Muscle of leg (tissue), 16 donors: Measurements from ENCODE around the gene LGR4. TPM values are rescaled to one million over a fixed set of nuclear protein-coding genes. Genes with fewer than 3 reads are reported as not detected.
"Not testable (repeated sequence)": the region's sequence is repeated elsewhere in the genome, so short reads cannot be mapped to it uniquely, and the experiment has no call there.

Source experiments
- DNase-seq: peaks from one replicate; pipeline ENCODE4 v3.0.0; 2013
- H3K27ac ChIP-seq: one replicate; pipeline ENCODE4 v1.5.1; 2013; ENCODE audit warnings: mild to moderate bottlenecking, low read length, control low read depth
- H3K27me3 ChIP-seq: one replicate; pipeline ENCODE4 v1.6.1; 2013; ENCODE audit warnings: low read length; ENCODE audit not compliant: control insufficient read depth, insufficient read depth
- H3K36me3 ChIP-seq: one replicate; pipeline ENCODE4 v1.6.1; 2013; ENCODE audit warnings: low read length; ENCODE audit not compliant: control insufficient read depth, insufficient read depth
- H3K4me1 ChIP-seq: one replicate; pipeline ENCODE4 v1.6.1; 2013; ENCODE audit warnings: low read length; ENCODE audit not compliant: control insufficient read depth, insufficient read depth
- H3K4me3 ChIP-seq: one replicate; pipeline ENCODE4 v1.5.1; 2013; ENCODE audit warnings: low read length, control low read depth
- H3K9me3 ChIP-seq: replicated peaks from 2 replicates; pipeline ENCODE4 v1.6.1; 2013; ENCODE audit warnings: low read depth, low read length; ENCODE audit not compliant: control insufficient read depth
- WGBS: methylation state at CpG from one replicate; pipeline ENCODE4 v1.1.5; 2013; ENCODE audit warnings: missing lambda C conversion rate; ENCODE audit not compliant: insufficient coverage; 5-methylcytosine and 5-hydroxymethylcytosine counted together
- long read RNA-seq, 11 donors: transcript quantifications; one replicate each; lab custom pipeline, GENCODE V29; 2026
- polyA plus RNA-seq, 8 donors: library from polyadenylated mRNA; unstranded; fragments of 120-200 nt; gene quantifications; one replicate each; pipeline versions ENCODE4 v1.2.1 to v1.2.3, GENCODE V29; 2013; ENCODE audit warnings: inconsistent platforms in 1 of 8, low replicate concordance in 1 of 8; ENCODE audit not compliant: insufficient read length in 8 of 8, insufficient read depth in 1 of 8
- total RNA-seq: library from RNA; stranded (reverse); fragments of 120-200 nt; gene quantifications from one replicate; pipeline ENCODE4 v1.2.4, GENCODE V29; 2013

LGR4 gene
- 29.6 TPM for total RNA-seq
- polyA plus RNA-seq, result 10 to 100 TPM; 18.8 to 33.3 (median 26.5) TPM
- long read RNA-seq, donor 1, full-length matches to known transcripts, result 1 of 1 reads
- long read RNA-seq, donor 1, partial matches to known transcripts, result 0 of 1 reads
- long read RNA-seq, donor 1, other reads (novel, unspliced or antisense), result 0 of 1 reads
- long read RNA-seq, donor 2, result 0 reads
- long read RNA-seq, donor 3, full-length matches to known transcripts, result 4 of 4 reads
- long read RNA-seq, donor 3, partial matches to known transcripts, result 0 of 4 reads
- long read RNA-seq, donor 3, other reads (novel, unspliced or antisense), result 0 of 4 reads
- long read RNA-seq, donor 4, result 0 reads
- long read RNA-seq, donor 5, full-length matches to known transcripts, result 6 of 6 reads
- long read RNA-seq, donor 5, partial matches to known transcripts, result 0 of 6 reads
- long read RNA-seq, donor 5, other reads (novel, unspliced or antisense), result 0 of 6 reads
- long read RNA-seq, donor 6, full-length matches to known transcripts, result 4 of 4 reads
- long read RNA-seq, donor 6, partial matches to known transcripts, result 0 of 4 reads
- long read RNA-seq, donor 6, other reads (novel, unspliced or antisense), result 0 of 4 reads
- long read RNA-seq, donor 7, full-length matches to known transcripts, result 3 of 3 reads
- long read RNA-seq, donor 7, partial matches to known transcripts, result 0 of 3 reads
- long read RNA-seq, donor 7, other reads (novel, unspliced or antisense), result 0 of 3 reads
- long read RNA-seq, donor 8, full-length matches to known transcripts, result 1 of 1 reads
- long read RNA-seq, donor 8, partial matches to known transcripts, result 0 of 1 reads
- long read RNA-seq, donor 8, other reads (novel, unspliced or antisense), result 0 of 1 reads
- long read RNA-seq, donor 9, full-length matches to known transcripts, result 3 of 3 reads
- long read RNA-seq, donor 9, partial matches to known transcripts, result 0 of 3 reads
- long read RNA-seq, donor 9, other reads (novel, unspliced or antisense), result 0 of 3 reads
- long read RNA-seq, donor 10, full-length matches to known transcripts, result 5 of 5 reads
- long read RNA-seq, donor 10, partial matches to known transcripts, result 0 of 5 reads
- long read RNA-seq, donor 10, other reads (novel, unspliced or antisense), result 0 of 5 reads
- long read RNA-seq, donor 11, full-length matches to known transcripts, result 3 of 3 reads
- long read RNA-seq, donor 11, partial matches to known transcripts, result 0 of 3 reads
- long read RNA-seq, donor 11, other reads (novel, unspliced or antisense), result 0 of 3 reads

DNA sequence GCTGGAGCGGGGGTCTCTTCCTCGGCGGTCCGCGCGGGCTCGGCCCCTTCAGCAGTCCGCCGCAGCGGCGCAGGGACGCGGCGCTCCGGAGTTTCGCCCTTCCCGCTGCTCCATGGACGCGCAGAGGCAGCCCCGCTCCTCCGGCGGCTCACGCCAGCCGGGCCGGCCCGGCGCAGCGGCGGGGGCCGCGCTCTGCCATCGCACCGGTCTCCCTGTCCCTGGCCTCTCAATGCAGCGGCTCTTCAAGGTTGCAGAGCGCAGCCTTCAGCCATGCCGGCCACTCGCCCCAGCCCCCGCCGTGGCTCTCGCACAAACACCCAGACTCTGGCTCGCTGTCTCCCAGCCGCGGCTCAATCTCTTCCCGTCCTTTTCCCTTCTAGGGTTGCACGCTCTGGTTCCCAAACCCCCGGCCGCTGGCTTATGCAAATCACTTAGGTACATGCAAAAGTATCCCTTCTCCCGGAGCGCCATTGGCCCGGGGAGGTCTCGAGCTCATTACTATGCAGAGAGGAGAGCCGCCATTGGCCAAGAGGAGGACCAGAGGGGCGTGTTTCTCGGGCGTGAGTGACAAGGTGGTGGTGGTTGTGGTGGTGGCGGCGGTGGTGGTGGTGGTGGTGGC lies at the start of gene LGR4:
TSS of gene LGR4 (minus strand) at position 393 of the 619 bp plus-strand sequence. CDS start 488 bp downstream, outside the sequence.
- H3K4me3 ChIP-seq, result peak within 1 kb of the TSS; percentile 73

DNA sequence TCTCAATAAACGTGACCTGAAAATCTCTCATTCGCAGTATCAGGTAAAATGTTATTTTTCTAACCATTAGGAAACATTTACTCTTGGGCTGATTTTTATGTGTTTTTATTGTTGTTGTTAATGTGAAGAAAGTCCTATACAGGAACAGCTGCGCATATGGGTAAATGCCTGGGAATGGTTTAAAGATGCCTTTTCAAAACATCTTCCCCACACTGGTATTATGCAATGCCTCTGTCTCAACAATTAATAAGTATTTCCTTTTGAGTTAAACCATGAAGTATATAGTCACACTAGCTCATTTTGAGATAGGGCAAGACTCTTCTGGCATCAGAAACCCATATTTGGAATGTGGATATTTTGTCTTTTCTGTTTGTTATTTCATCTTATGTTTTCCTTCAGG lies 47.6 kb upstream of the LGR4 start:
- no peak overlapping the region for H3K27ac ChIP-seq
- H3K9me3 ChIP-seq, result no peaks in the 10 kb centered on the region
- no peak for DNase-seq
- no peaks in the 10 kb centered on the region for H3K4me1 ChIP-seq
- no CpG with 5 or more reads among the region's 3 CpGs for WGBS
- H3K4me3 ChIP-seq, result no peak overlapping the region
- no peaks in the 10 kb centered on the region for H3K27me3 ChIP-seq
- H3K36me3 ChIP-seq, result no peaks in the 10 kb centered on the region

More for the DNA sequence above, at the start of gene LGR4:
- no peaks in the 10 kb centered on the region for H3K9me3 ChIP-seq
- DNase-seq, result peak; percentile 97
- no peaks in the 10 kb centered on the region for H3K36me3 ChIP-seq
- peaks cover 2% of the 10 kb centered on the region for H3K27me3 ChIP-seq
- WGBS, result under 1% methylated on average over 51 of the region's 57 CpGs
- peaks cover 18% of the 10 kb centered on the region for H3K4me1 ChIP-seq
- H3K27ac ChIP-seq, result peak within 1 kb of the TSS; percentile 88

DNA sequence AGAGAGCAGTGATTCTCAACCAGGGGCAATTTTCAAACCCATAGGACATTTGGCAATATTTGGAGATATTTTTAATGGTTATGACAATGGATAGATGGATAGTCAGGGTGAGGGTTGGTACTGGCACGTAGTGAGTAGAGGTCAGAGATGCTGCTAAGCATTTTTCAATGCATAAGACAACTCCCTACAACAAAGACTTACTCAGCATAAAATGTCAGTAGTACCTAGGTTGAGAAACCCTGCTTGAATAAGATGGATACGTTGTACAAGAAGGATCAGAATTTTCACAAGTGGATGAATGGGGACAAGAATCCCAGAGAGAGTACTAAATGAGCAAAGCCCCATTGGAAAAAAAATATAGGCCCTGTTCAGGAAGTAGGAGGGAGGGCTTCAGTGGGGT lies 45.9 kb upstream of the LGR4 start:
- H3K4me1 ChIP-seq, result no peaks in the 10 kb centered on the region
- no peak for DNase-seq
- no peaks in the 10 kb centered on the region for H3K27me3 ChIP-seq
- H3K4me3 ChIP-seq, result no peak overlapping the region
- H3K36me3 ChIP-seq, result no peaks in the 10 kb centered on the region
- peaks cover 8% of the 10 kb centered on the region for H3K9me3 ChIP-seq
- 56% methylated on average over 1 of the region's 2 CpGs for WGBS
- H3K27ac ChIP-seq, result no peak overlapping the region

DNA sequence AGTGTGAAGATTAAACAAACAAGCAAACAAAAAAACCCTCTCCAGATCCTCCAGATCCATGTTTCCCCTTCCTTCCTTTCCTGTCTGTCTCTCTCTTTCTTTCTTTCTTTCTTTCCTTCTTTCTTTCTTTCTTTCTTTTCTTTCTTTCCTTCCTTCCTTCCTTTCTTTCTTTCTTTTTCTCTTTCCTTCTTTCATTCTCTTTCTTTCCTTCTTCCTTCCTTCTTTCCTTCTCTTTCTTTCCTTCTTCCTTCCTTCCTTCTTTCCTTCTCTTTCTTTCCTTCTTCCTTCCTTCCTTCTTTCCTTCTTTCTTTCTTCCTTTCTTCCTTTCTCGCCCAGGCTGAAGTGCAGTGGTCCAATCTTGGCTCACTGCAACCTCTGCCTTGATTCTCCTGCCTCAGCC lies 44.9 kb upstream of the LGR4 start:
- H3K4me3 ChIP-seq, DNase-seq, H3K9me3 ChIP-seq, H3K27me3 ChIP-seq, H3K4me1 ChIP-seq, H3K36me3 ChIP-seq, H3K27ac ChIP-seq: not testable (repeated sequence)
- 100% methylated on average over 1 of the region's 1 CpG for WGBS

GRCh38 chr11:27514558-27514957 lies 42.0 kb upstream of the LGR4 start:
- WGBS, result 63% methylated on average over 4 of the region's 4 CpGs
- no peak overlapping the region for H3K4me3 ChIP-seq

DNA sequence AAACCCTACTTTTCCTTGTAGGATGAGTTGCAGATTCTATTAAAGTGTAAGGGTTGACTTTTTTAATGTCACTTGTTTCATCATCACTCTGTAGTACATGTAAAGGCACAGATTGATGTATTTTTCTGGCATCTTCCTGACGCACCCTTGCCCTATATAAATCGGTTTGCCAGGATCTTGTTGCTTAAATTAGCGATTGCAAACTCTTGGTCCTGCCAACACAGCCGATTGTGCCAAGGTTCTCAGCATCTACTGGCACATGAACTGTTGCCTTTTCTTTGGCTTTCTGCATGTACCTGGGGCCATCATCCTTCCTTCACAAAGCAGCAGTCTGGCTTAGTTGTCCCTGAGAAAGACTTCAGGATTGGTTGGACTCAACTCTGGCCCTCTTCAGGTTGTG lies 41.5 kb upstream of the LGR4 start:
- Histone ChIP-seq H3K4me3 (no peak overlapping the region), H3K36me3 (no peaks in the 10 kb centered on the region), H3K27ac (peak overlapping the region; percentile 11), H3K27me3 (no peaks in the 10 kb centered on the region), H3K4me1 (no peaks in the 10 kb centered on the region), H3K9me3 (peaks cover 8% of the 10 kb centered on the region)
- 87% methylated on average over 4 of the region's 4 CpGs for WGBS
- no peak for DNase-seq

More at GRCh38 chr11:27514558-27514957, 42.0 kb upstream of the LGR4 start:
- no peaks in the 10 kb centered on the region for H3K4me1 ChIP-seq
- no peak overlapping the region for H3K27ac ChIP-seq
- peak; percentile 60 for DNase-seq
- H3K36me3 ChIP-seq, result no peaks in the 10 kb centered on the region
- H3K9me3 ChIP-seq, result peaks cover 8% of the 10 kb centered on the region
- no peaks in the 10 kb centered on the region for H3K27me3 ChIP-seq

GRCh38 chr11:27513389-27513788 lies 40.8 kb upstream of the LGR4 start:
- peaks cover 8% of the 10 kb centered on the region for H3K9me3 ChIP-seq
- 66% methylated on average over 2 of the region's 2 CpGs for WGBS
- no peaks in the 10 kb centered on the region for H3K4me1 ChIP-seq
- no peaks in the 10 kb centered on the region for H3K36me3 ChIP-seq
- no peak for DNase-seq
- no peak overlapping the region for H3K4me3 ChIP-seq
- no peak overlapping the region for H3K27ac ChIP-seq
- H3K27me3 ChIP-seq, result no peaks in the 10 kb centered on the region

DNA sequence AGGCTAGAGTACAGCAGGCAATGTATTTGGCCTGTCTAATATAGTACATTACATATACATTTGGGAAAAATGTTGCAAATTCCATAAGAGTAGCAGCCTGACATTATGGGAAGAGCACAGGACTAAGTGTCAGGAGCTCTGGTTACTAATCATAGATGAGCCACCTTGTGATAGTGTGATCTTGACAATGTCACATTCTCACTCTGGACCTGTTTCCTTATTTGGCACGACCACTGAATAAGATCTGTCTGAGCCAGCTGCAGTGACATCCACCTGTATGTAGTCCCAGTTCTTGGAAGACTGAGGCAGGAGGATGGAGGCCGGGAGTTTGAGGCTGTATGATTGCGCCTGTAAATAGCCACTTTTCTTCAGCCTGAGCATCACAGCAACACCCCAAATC lies 39.6 kb upstream of the LGR4 start:
- DNase-seq, result no peak
- H3K36me3 ChIP-seq, result no peaks in the 10 kb centered on the region
- H3K9me3 ChIP-seq, result peaks cover 8% of the 10 kb centered on the region
- H3K27me3 ChIP-seq, result no peaks in the 10 kb centered on the region
- no peak overlapping the region for H3K4me3 ChIP-seq
- WGBS, result 67% methylated on average over 1 of the region's 3 CpGs
- H3K27ac ChIP-seq, result no peak overlapping the region
- H3K4me1 ChIP-seq, result no peaks in the 10 kb centered on the region

GRCh38 chr11:27509908-27510307 lies 37.3 kb upstream of the LGR4 start:
- Histone ChIP-seq H3K27me3 (no peaks in the 10 kb centered on the region), H3K36me3 (no peaks in the 10 kb centered on the region), H3K27ac (no peak overlapping the region), H3K4me3 (no peak overlapping the region), H3K4me1 (peaks cover 5% of the 10 kb centered on the region), H3K9me3 (peaks cover 5% of the 10 kb centered on the region)
- no CpG with 5 or more reads among the region's 4 CpGs for WGBS
- DNase-seq, result no peak
